Activated T-cell treated with anti-CD3 and anti-CD28 coated beads, Interleukin-2, amount 50 U/mL, for 4 hours (primary cell): ENCODE measurements around the gene KRT80. TPM values are rescaled to one million over a fixed set of nuclear protein-coding genes. Genes with fewer than 3 reads are reported as not detected.

Experiments
- ATAC-seq, 2 donors: fragments of 200-7000 bp; cut with Tn5 transposase; one replicate each; pipeline ENCODE4 v1.10.0; 2021
- DNase-seq: peaks from one replicate; pipeline ENCODE4 v3.0.0-alpha.2; 2020
- H3K27me3 Mint-ChIP-seq: one replicate; pipeline ENCODE4 v1.8.0; 2021; ENCODE audit warnings: low read depth, mixed read lengths
- H3K36me3 Mint-ChIP-seq: one replicate; pipeline ENCODE4 v1.8.0; 2022; ENCODE audit warnings: mixed read lengths; ENCODE audit not compliant: insufficient read depth
- H3K4me1 Mint-ChIP-seq: one replicate; pipeline ENCODE4 v1.8.0; 2021; ENCODE audit warnings: low read depth, mixed read lengths
- H3K4me3 Mint-ChIP-seq: one replicate; pipeline ENCODE4 v1.8.0; 2021; ENCODE audit warnings: mild to moderate bottlenecking, moderate library complexity, mixed read lengths
- H3K9me3 Mint-ChIP-seq: one replicate; pipeline ENCODE4 v1.8.0; 2021; ENCODE audit warnings: mixed read lengths
- total RNA-seq, 3 donors: library from RNA; stranded (reverse); gene quantifications; one replicate each; pipeline ENCODE4 v1.2.1, GENCODE V29; 2021

Gene KRT80
- total RNA-seq, 3 donors from 2014 or later = 0.05 to 0.08 TPM; not detected in 1

DNA sequence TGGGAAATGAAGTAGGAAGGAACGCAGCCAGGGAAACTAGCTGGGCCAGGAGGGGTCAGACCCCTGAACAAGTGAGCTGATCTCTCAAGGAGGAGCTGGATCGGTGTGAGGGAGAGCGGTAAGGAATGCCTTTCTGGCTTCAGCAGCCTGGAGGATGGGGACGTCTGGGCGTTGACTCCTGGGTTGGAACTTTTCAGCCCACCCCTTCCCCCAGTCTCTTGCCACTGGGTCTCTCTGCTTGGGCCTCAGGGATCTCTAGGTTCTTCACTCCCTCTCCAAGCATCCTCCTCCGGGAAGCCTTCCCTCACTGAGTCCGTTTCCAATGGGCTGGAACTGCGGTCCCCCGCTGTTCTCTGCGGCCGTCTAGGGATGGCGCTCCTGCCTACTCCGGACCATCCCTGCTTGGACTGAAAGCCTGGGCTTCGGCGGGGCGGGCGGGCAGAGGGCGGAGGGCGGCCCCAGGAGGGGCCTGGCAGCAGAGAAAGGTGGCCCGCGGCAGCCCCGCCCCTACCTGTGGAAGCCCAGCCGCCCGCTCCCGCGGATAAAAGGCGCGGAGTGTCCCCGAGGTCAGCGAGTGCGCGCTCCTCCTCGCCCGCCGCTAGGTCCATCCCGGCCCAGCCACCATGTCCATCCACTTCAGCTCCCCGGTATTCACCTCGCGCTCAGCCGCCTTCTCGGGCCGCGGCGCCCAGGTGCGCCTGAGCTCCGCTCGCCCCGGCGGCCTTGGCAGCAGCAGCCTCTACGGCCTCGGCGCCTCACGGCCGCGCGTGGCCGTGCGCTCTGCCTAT lies 41.1 kb upstream of the KRT80 start, which contains the start of gene KRT7:
TSS of gene KRT7 (plus strand) at position 570 of the 788 bp plus-strand sequence. CDS start at position 624, 54 bp downstream.
- no peaks in the 10 kb centered on the region for H3K4me1 Mint-ChIP-seq
- no peaks in the 10 kb centered on the region for H3K36me3 Mint-ChIP-seq
- H3K9me3 Mint-ChIP-seq = no peaks in the 10 kb centered on the region
- DNase-seq (no peak), ATAC-seq (peak in 1 of 2 donors; percentile 38)
- peaks cover 48% of the 10 kb centered on the region for H3K27me3 Mint-ChIP-seq
- H3K4me3 Mint-ChIP-seq = no peak within 1 kb of the TSS

DNA sequence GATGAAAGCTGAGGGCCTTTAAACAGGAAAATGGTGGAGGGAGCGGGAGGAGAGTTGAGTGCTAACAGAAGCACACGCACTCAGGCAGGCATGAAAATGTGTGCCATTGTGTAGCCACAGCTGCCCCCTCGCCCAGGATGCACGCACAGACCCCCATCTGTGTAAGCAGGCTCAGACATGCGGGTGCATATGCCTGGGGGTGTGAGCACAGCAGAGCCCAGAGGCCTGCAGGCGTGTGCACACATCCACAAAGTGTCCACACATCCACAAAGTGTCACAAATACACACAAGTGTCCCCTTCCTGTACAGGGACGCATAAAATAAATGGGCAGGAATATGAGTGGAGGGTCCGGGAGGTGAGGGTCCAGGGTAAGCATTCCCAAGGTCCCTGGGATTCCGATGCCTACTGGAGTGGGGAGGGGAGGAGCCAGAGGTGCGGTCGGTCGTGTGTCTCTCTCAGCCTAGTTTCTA lies 40.4 kb upstream of the KRT80 start:
- H3K36me3 Mint-ChIP-seq = no peaks in the 10 kb centered on the region
- H3K4me3 Mint-ChIP-seq = no peak overlapping the region
- no peaks in the 10 kb centered on the region for H3K9me3 Mint-ChIP-seq
- peaks cover 48% of the 10 kb centered on the region for H3K27me3 Mint-ChIP-seq
- DNase-seq (no peak), ATAC-seq (no peak)
- no peaks in the 10 kb centered on the region for H3K4me1 Mint-ChIP-seq

- Mint-ChIP-seq H3K36me3 (no peaks in the 10 kb centered on the region), H3K27me3 (peaks cover 48% of the 10 kb centered on the region), H3K4me1 (no peaks in the 10 kb centered on the region), H3K4me3 (no peak overlapping the region), H3K9me3 (no peaks in the 10 kb centered on the region)
- DNase-seq = no peak
- ATAC-seq = no peak
Observed at GRCh38 chr12:52231305-52232202, 39.7 kb upstream of the KRT80 start.

DNA sequence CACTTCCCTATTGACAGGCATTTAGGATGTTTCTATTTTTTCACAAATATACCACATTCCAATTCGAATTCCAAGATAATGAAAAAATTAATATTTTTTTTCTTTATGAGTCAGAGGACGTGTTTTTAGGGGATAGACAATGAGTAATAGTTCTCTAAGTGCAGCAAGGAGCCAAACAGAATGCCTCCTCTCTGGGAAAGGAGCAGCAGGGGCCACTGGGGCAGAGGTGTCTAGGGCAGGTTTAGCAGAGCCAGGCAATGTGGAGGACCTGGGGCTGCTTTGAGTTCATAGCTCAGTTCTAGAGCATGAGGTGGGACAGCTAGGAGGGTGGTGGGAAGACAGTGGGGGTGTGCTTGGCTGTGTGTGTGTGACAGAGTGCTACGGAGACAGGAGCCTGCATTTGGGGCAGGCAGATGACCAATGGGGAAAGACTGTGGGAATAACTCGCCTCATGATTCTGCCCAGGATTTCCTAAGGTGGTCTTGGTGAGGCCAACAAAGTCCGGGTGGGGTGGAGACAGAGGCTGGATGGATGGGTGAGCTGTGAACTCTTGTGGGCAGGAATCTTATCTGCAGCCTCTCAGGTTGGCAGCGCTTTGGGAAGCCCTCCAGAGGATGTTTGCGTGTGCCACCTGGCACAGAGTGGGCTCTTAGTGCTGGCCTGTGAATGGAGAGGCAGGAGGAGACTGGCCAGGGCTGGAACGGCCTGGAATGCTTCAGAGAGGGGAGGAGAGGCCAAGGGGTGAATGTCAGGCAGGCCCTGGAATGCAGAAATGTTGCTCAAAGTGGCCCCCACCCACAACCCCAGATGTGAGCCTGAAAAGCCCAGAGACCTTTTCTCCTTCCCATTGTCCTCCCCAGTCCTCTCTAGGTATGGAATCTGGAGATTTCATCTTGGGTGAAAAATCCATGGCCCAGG lies 38.8 kb upstream of the KRT80 start:
- no peak for ATAC-seq
- no peaks in the 10 kb centered on the region for H3K9me3 Mint-ChIP-seq

GRCh38 chr12:52229836-52230343 lies 38.1 kb upstream of the KRT80 start:
- no peak for DNase-seq
- ATAC-seq = no peak
- Mint-ChIP-seq H3K9me3 (no peaks in the 10 kb centered on the region), H3K36me3 (no peaks in the 10 kb centered on the region), H3K4me1 (no peaks in the 10 kb centered on the region), H3K27me3 (peaks cover 51% of the 10 kb centered on the region), H3K4me3 (no peak overlapping the region)

More for the DNA sequence above, 38.8 kb upstream of the KRT80 start:
- no peak for DNase-seq
- peaks cover 53% of the 10 kb centered on the region for H3K27me3 Mint-ChIP-seq
- no peaks in the 10 kb centered on the region for H3K4me1 Mint-ChIP-seq
- no peaks in the 10 kb centered on the region for H3K36me3 Mint-ChIP-seq
- H3K4me3 Mint-ChIP-seq = no peak overlapping the region

DNA sequence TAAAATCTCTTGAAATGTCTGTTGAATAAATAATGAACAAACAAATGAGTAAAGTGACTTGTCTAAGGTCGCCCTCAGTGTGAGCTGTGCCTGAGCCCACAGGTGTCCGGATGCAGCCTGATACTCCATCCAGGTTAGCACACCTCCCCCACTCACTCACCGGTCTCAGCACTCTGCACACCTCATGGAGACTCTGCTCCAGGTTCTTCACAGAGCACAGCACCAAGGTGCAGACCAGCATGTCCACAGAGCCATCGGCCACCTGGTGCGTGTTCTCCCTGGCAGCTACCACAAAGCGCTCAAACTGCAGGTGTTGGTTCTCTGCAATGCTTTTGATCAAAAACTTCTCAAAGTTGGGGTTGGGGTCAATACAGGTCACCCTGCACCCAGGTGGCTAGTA lies 37.1 kb upstream of the KRT80 start:
- H3K36me3 Mint-ChIP-seq = no peaks in the 10 kb centered on the region

DNA sequence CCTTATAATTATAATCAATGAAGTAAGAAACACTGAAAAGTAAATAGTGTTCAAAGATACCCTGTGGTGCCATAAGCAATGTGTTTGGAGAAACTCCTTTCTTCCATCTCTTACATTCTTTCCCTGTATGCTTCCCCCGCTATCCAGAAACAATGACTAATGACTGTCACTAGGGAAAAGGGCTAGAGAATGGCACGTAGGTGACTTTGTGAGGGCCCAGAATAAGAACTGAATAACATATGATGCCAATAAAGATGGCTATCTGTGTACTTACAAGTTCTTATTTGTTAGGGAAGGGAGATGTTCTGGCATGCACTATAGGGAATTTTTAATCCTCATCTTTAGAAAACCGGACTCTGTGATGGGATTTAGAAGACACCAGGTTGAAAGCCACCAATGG lies 36.6 kb upstream of the KRT80 start:
- no peak for ATAC-seq
- Mint-ChIP-seq H3K36me3 (no peaks in the 10 kb centered on the region), H3K4me1 (peaks cover 6% of the 10 kb centered on the region), H3K4me3 (no peak overlapping the region), H3K27me3 (peaks cover 51% of the 10 kb centered on the region), H3K9me3 (no peaks in the 10 kb centered on the region)
- no peak for DNase-seq

More for the DNA sequence above, 37.1 kb upstream of the KRT80 start:
- Mint-ChIP-seq H3K27me3 (peaks cover 52% of the 10 kb centered on the region), H3K9me3 (no peaks in the 10 kb centered on the region), H3K4me3 (no peak overlapping the region), H3K4me1 (peaks cover 5% of the 10 kb centered on the region)
- no peak for ATAC-seq
- DNase-seq = no peak

DNA sequence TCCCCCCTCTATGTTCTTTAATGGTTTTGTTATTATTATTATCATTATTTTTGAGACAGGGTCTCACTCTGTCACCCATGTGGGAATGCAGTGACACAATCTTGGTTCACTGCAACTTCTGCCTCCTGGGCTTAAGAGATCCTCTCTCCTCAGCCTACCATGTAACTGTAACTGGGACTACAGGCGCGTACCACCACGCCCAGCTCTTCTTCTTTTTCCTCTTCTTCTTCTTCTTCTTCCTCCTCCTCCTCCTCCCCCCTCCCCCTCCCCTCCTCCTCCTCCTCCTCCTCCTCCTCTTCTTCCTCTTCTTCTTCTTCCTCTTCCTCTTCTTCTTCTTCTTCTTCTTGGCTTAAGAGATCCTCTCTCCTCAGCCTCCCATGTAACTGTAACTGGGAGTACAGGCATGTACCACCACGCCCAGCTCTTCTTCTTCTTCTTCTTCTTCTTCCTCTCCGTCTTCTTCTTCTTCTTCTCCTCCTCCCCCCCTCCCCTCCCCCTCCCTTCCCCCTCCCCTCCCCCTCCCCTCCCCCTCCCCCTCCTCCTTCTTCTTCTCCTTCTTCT lies 35.9 kb upstream of the KRT80 start:
- Mint-ChIP-seq H3K9me3 (no peaks in the 10 kb centered on the region), H3K4me3 (no peak overlapping the region), H3K27me3 (peaks cover 50% of the 10 kb centered on the region), H3K4me1 (peaks cover 6% of the 10 kb centered on the region), H3K36me3 (no peaks in the 10 kb centered on the region)
- no peak for DNase-seq
- no peak for ATAC-seq

- Mint-ChIP-seq H3K36me3 (no peaks in the 10 kb centered on the region), H3K4me1 (peaks cover 11% of the 10 kb centered on the region), H3K4me3 (no peak overlapping the region), H3K27me3 (peaks cover 40% of the 10 kb centered on the region), H3K9me3 (no peaks in the 10 kb centered on the region)
- no peak for ATAC-seq
- DNase-seq = no peak
Observed at GRCh38 chr12:52226446-52226845, 34.6 kb upstream of the KRT80 start.

DNA sequence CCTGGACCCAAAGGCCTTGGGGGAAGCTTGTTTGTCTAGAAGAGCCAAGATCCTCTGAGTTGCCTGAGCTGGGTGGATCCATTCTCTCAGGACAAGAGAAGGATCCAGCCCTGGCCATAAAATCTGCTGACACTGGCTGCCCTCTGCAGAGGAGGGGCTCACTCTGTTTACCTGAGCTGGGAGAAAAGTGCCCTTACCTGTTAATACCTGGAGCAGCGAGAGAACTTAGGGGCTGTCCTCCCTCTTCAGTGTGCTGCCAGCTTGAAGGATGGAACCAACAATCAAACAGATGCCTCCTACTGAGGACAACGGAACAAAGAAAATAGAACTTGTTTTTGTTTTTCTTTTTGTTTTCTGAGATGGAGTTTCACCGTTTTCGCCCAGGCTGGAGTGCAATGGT lies 33.9 kb upstream of the KRT80 start:
- H3K4me1 Mint-ChIP-seq = peaks cover 16% of the 10 kb centered on the region
- no peak for DNase-seq
- H3K4me3 Mint-ChIP-seq = no peak overlapping the region
- peaks cover 43% of the 10 kb centered on the region for H3K27me3 Mint-ChIP-seq
- no peak for ATAC-seq
- no peaks in the 10 kb centered on the region for H3K9me3 Mint-ChIP-seq
- H3K36me3 Mint-ChIP-seq = no peaks in the 10 kb centered on the region

GRCh38 chr12:52224151-52224550 lies 32.3 kb upstream of the KRT80 start:
- no peak for ATAC-seq
- H3K27me3 Mint-ChIP-seq = peaks cover 44% of the 10 kb centered on the region

DNA sequence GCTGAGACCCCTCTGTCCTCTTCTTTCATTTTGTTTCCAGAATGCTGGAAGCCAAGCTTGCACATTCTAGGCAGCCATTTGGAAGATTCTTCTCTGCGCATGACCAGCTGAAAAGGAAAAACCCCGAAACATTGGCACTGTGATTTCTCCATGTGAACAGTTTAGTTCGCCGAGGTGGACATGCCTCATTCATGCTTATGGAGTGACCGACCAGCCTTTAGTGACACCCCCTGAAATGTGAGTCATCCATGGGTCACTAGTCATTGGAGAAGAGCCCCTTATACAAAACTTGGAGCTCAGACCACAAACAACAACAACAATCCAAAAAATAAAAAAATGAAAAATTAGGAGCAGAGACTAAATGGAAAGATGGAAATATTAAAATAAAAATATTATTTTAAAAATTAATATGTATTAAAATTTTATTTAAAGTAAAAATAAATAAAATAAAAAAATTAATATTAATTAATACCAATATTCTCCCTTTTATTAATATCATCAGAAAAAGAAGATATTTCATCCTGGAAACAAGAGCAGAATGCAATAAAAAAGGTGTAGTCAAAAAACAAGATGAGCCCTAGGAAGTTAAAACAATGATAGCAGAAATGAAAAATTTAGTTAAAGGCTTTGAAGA lies 31.7 kb upstream of the KRT80 start:
- DNase-seq (no peak), ATAC-seq (no peak)
- Mint-ChIP-seq H3K27me3 (peaks cover 44% of the 10 kb centered on the region), H3K4me3 (no peak overlapping the region), H3K9me3 (no peaks in the 10 kb centered on the region), H3K4me1 (peaks cover 16% of the 10 kb centered on the region), H3K36me3 (no peaks in the 10 kb centered on the region)

More at GRCh38 chr12:52224151-52224550, 32.3 kb upstream of the KRT80 start:
- peaks cover 16% of the 10 kb centered on the region for H3K4me1 Mint-ChIP-seq
- H3K36me3 Mint-ChIP-seq = no peaks in the 10 kb centered on the region
- no peaks in the 10 kb centered on the region for H3K9me3 Mint-ChIP-seq
- no peak for DNase-seq
- no peak overlapping the region for H3K4me3 Mint-ChIP-seq

GRCh38 chr12:52222692-52223091 lies 30.9 kb upstream of the KRT80 start:
- peaks cover 47% of the 10 kb centered on the region for H3K27me3 Mint-ChIP-seq
- H3K9me3 Mint-ChIP-seq = no peaks in the 10 kb centered on the region
- H3K4me1 Mint-ChIP-seq = peaks cover 16% of the 10 kb centered on the region
- no peaks in the 10 kb centered on the region for H3K36me3 Mint-ChIP-seq
- DNase-seq (no peak), ATAC-seq (no peak)
- no peak overlapping the region for H3K4me3 Mint-ChIP-seq
